ENCODE data around the gene VEGFB.

- TF ChIP-seq TAF1 (IDR thresholded peaks at IDR 0.05; ENCODE audit: borderline replicate concordance, insufficient read depth, low read length) (no peak), POLR2AphosphoS5 (IDR thresholded peaks at IDR 0.05; ENCODE audit: low read depth, low read length) (no peak)
Observed at GRCh38 chr11:64281957-64282770, 47.8 kb downstream of the VEGFB start.

All from PFSK-1 (cell line).